HG02870 (cell line): ENCODE results near the gene TAOK2.
"Not testable (repeated sequence)": the region's sequence is repeated elsewhere in the genome, so short reads cannot be mapped to it uniquely, and the experiment has no call there.

Experiments
- ATAC-seq: cut with Tn5 transposase; IDR thresholded peaks from one replicate; pipeline ENCODE4 v1.9.1; 2021; ENCODE audit warnings: mild to moderate bottlenecking, moderate library complexity; ENCODE audit not compliant: unreplicated experiment

Gene TAOK2

DNA sequence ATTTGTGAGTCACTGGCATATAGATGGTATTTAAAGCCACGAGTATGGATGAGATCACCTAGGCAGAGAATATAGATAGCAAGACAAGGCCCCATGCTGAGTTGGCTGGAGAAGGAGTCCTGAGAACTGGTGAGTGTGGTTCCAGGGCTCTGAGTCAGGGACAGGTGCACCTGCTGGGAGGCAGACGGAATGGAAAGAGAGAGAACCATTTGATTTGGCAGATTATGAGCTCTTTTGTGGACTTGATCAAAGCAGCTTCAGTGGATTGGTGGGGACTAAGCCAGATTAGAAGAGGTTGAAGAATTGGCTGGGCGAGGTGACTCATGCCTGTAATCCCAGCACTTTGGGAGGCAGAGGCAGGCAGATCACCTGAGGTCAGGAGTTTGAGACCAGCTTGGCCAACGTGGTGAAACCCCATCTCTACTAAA is 45.1 kb downstream of the TAOK2 start:
- no peak for ATAC-seq

DNA sequence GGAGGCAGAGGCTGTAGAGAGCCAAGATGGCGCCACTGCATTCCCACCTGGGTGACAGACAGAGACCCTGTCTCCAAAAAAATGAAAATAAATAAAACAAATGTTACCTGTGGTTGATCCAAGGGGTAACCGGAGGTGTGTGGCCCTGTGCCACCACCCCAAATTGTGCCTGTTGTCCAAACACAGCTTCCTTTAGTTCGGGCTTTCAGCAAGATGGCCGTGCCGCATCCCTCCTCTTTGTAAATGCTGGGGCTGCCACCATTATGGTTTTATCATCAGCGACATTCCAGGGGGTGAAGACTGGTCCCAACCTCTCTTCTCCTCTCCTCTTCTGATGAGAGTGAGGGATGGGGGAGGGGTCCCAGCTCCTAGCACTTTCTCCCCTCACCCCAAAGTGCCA is 49.2 kb downstream of the TAOK2 start, which contains the start of gene C16orf92:
Gene C16orf92 (plus strand): TSS at position 312 of the 400 bp plus-strand sequence. CDS start 143 bp downstream, outside the sequence.
- no peak for ATAC-seq

DNA sequence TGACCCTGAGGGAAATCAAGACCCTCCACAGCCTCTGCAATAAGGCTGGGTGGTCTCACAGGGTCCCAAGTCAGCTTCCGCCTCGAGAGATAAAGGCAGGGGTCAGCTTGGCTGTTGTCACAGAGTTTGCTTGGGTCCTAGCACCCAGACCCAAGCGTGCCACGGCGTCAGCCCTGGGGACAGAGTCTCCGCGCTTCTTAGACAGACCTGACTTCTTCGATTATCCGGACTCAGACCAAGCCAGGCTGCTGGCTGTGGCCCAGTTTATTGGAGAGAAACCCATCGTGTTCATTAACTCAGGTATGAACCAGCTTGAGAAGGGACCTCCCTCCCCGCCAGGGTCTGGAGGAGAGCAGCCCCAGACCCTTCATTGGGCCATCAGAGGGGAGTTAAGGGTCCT is 49.9 kb downstream of the TAOK2 start:
- ATAC-seq: no peak

DNA sequence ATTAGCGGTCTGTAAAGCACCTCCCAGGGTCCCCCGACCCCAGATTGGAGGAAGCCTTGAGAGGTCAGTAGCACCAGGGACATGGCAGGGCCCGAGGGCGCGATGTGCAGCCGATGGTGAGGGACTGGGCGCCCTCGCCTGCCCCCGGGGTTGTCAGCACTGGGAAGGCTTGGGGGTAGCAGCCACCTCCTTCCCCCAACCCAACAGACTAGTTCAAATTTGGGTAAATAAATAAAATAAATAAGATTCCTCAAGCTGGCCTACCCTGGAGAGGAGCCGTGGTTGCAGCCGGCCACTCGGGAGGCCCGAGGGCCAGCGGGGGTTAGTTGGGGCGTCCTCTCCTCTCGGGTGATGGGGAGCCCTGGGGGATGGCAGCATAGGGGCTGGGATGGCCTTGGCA is 50.8 kb downstream of the TAOK2 start:
- ATAC-seq: no peak

DNA sequence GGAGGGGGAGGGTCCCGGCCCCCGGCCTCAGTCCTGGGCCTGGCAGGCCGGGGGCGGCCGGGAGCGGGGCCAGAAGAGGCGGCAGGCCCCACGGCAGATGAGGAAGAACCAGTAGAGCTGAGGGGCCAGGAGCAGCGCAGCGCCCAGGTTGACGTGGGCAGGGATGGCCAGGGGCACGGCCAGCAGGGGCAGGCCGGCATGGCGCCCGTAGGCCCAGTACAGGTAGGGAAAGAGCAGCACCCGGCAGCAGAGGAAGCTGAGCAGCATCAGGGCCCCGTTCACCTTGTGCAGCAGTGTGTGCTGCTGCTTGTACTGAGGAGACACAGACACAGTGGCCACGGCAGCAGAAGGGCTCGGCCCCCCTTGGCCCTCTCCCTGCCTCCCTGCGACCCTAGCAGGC is 51.5 kb downstream of the TAOK2 start:
- ATAC-seq: no peak

DNA sequence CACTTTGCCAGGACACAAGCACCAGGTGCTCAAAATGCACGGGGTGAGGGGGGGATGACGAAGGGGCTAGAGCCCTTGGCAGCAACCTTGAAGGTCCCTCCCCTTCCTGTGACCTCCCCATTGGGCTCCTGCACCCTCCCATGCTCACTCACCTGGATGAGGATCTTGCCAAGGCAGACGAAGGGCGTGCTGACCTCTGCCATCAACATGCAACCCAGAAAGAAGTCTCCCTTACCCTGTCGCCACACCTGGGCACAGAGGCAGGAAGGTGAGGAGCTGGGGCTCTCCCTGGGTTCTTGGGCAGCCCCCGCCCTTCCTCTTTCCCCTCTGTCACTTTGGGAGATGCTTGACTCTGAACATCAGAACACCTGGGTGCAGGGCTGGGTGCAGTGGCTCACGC is 51.9 kb downstream of the TAOK2 start:
- no peak for ATAC-seq

DNA sequence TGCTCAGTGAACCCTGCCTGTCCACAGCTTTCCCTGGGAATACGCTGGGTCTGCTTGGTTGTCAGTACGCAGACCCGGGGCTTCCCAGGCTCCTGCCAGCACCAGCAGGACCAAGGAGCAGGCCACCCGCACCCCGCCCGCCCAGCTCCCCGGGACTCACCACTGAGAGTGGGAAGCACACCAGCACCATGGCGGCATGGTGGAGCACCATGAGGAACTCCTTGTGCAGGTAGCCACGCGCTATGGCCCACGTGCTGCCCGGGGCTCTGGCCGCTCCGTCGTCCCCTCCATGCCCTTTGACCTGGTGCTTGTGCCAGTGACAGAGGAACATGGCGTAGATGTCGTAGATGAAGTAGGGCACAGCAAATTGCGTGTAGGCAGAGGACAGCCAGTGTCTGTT is 52.8 kb downstream of the TAOK2 start:
- no peak for ATAC-seq

DNA sequence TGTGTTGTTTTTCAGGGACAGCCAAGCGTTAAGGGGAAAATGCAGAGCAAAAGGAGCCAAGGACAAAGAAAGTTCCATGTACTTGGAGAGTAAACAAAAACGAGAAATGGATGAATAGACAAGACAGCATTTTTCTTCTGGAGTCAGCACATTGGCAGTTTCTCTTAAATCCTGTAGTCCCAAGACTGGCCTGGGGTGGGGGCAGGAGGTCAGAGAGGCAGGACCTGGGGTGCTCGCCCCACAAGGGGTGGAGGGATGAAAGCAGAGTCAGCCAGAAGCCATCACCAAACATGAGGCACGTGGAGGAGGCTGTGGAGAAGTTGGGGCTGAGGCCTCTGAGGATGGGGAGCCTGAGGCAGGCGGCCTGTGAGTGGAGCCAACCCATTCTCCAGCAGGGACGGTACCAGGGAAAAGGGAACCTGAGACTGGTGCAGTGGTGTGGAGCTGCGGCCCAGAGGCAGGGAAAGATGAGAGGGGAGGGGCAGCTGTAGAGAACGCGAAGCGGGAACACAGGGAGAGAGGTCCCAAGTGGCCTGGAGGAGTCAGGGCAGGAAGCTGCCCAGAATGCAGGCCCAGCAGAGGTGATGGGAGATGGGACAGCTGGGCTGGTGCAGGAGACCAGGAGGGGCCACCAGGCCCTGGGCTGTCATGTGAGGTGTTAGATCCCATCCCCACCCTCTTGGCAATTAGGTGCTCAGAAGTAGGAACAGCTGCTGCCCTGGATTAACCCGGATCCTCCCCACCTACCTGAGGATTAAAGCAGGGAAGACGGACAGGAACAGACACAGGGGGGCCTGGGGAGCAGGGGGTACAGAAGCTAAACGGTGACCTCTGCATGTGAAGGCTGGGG is 54.1 kb downstream of the TAOK2 start:
- no peak for ATAC-seq

DNA sequence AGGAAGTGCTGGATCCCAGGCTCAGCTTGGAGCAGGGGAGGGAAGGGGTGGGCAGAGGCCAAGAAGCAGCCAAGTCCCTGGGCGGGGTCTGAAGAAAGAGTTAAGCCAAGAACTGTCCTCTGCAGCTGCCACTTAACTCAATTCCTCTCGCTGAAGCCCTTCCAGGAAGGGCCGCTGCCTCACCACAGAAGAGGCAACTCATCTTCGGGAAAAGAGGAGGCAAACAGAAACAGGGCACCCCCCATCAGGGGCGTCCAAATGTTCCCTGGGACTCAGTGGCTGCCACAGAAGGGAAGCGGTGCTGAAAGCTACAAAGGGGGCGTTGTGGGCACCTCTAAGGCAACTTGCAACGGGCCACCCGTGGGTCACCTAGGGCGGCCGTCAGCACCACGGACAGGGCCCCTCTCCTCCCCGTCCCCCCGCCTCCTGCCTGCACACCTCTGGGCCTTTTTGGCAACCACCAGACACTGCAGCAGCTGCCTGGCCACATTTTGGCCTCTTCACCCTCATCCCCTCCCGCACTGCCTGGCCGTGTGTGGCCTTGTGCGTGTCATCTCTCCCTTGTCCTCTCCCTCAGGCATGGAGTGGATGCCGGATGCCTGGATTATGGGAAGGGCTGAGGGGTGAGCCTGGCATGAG is 54.9 kb downstream of the TAOK2 start:
- ATAC-seq: no peak

DNA sequence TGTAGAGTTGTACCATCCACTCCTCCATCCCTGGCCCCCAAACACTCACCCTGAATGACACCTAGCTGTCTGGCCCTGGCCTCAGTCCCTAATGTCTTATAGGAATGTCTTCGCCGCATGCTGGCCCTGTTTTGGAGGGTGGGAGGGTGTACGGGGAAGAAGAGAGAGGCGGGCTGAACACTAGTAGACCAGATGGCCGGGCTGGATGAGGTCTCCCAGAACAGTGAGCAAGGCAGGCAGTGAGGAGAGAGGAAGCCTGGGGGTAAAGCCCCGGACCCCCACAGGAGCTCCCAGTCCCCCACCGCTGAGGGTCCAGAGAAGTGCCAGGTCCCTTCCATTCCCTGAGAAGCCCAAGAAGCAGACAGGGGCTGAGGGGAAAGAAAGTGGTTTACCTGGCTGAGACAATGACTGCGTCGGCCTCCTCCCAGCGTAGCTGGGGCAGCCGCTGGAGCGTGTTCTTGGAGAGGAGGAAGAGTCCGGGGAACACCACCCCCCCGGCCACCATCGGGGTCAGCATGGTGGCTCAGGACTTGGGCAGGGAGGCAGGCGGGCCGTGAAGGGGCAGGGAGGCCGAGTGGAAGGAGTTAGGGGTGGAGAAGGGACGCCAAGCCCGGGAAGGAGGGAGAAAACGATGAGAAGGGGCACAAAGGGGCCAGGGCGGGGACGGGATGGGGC is 56.5 kb downstream of the TAOK2 start:
- ATAC-seq: no peak

DNA sequence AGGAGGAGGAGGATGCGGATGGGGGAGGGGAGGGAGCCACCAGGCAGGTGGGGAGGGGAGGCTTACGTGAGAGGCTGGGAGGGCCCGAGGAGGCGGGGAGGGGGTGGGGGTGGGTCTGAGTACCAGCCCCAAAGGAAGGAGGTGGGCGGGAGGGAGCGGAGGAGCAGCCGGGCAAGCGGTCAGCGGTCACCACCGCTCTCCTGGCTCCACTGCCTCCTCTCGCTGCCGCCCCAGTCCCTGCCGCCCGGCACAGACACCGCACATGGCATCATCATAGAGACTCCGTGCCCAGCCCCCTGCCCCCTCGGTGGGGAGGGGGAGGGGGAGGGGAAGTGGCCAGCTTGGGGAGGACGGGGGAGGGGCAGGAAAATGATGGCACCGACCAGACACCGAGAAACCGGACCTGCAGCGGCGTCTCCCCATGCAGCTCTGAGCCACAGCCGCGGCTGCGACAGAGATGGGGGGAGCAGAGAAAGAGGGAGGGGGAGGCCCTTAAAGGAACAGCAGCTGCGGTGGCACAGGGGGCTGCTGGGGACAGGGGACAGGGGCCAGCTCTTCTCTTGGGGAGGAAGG is 57.3 kb downstream of the TAOK2 start, which contains the start of gene TLCD3B:
Gene TLCD3B (minus strand): TSS at position 431 of the 573 bp plus-strand sequence. CDS start 744 bp downstream, outside the sequence.
- no peak for ATAC-seq

DNA sequence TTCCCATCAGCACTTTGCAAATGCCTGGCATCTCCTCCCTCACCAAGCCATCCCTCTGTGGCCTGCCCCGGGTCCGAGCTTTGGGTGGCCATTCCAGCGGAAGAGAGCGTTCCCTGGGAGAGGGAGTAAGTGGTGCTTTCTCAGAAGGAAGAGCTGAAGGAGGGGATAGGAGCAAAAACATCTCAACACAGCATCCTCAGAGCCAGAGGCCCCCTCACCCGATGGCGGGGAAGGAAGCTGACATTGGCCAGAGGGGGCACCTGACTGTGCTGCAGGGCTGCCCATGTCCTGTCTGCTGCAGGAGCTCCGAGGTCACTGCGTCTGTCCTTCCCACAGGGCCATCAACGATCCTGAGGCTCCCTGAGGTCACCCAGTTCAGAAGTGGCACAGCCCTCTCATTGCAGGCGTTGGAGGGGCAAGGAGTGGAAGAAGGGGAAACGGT is 57.8 kb downstream of the TAOK2 start:
- no peak for ATAC-seq

DNA sequence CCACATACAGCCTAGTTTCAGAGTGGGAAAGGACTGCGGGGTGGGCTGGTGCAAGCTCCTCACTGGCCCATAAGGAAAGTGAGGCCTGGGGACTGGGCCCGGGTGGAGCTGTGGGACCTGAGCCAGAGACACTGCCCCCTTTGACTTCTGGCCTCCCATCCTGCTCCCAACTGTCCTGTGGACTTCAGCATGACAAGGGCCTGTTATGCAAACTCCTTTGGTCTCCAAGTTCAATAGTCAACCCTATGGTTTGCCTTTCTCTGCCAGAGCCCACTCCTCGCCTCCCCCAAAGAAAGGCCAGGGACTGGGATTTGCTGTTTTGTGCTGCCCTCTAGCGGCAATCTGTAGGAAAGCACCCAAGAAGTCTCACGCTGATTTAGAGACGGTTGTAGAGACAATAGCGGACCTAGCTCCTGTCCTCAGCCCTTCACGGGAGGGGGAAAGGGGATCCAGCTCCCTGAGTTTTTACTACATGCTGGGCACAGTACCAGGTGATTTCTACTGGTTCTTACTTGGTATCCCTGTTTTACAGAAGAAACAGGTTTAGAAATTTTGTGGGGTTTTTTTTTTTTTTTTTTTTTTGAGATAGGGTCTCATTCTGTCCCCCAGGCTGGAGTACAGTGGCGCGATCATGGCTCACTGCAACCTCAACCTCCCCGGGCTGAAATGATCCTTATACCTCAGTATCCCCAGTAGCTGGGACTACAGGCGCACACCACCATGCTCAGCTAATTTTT is 58.6 kb downstream of the TAOK2 start:
- ATAC-seq: no peak

DNA sequence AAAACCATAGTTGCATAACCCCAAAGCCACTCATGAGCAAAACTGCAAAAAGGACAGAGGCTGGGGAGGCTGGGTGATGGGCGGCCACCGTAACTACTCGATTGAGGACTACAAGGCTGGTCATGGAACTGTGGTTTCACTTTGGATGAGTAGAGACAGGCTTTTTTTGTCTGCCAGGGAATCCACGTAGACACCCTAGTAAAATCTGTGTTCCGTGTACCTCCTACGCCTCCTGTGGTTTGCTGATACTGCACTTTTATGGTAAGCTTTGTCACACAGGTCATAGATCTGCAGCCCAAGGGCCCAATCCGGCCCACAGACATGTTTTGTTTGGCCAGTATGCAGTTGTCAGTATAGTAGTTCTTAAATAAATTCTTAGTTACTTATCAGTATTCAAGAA is 59.6 kb downstream of the TAOK2 start:
- ATAC-seq: no peak

DNA sequence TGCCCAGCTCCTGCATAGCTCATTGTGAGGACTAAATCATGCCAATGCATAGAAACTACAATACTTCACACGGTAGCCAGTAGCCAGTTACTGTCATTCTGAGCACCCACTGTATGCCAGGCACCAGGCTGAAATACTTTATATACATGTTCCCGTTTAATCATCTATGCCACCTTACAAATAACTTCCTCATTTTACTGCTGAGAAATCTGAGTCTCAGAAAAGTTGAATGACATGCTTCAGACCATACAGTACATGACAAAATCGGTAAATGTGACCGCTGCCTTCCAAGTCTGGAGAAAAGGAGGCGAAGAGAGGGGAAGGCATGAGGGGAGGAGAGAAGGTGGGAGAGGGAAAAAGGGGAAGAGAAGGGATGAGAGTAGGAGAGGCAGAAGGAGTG is 66.6 kb downstream of the TAOK2 start:
- ATAC-seq: no peak

DNA sequence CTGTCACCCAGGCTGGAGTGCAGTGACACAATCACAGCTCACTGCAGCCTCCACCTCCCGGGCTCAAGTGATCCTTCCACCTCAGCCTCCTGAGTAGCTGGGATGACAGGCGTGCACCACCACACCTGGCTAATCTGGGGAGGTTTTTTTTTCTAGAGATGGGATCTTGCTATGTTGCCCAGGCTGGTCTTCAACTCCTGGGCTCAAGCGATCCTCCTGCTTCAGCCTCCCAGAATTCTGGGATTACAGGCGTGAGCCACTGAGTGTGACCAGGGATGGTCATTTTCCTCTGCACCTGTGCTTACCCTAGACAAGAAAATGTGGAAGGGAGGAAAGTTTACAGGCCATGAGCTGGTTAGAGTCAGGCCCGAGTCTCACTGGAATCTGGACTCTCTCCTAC is 67.0 kb downstream of the TAOK2 start:
- ATAC-seq: not testable (repeated sequence)

DNA sequence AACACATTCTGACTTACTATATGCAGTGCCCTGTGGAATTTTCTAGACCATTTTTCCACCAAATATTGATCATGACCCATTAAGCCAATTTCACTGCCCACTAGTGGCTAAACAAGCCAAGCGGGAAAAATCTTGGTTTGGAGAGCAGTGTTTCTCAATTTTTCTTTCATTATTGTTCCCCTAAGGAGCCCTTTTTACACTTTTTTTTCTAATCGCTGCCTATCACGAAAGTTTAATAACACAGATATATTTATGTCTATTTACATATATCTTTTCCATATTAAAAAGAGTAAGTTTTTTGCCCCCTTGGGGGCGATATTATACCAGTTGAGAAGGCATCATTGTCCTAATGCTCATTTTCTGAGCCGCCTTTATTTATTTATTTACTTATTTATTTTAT is 68.2 kb downstream of the TAOK2 start:
- no peak for ATAC-seq
